ENCODE data around the gene RELT.

The RELT gene

DNA sequence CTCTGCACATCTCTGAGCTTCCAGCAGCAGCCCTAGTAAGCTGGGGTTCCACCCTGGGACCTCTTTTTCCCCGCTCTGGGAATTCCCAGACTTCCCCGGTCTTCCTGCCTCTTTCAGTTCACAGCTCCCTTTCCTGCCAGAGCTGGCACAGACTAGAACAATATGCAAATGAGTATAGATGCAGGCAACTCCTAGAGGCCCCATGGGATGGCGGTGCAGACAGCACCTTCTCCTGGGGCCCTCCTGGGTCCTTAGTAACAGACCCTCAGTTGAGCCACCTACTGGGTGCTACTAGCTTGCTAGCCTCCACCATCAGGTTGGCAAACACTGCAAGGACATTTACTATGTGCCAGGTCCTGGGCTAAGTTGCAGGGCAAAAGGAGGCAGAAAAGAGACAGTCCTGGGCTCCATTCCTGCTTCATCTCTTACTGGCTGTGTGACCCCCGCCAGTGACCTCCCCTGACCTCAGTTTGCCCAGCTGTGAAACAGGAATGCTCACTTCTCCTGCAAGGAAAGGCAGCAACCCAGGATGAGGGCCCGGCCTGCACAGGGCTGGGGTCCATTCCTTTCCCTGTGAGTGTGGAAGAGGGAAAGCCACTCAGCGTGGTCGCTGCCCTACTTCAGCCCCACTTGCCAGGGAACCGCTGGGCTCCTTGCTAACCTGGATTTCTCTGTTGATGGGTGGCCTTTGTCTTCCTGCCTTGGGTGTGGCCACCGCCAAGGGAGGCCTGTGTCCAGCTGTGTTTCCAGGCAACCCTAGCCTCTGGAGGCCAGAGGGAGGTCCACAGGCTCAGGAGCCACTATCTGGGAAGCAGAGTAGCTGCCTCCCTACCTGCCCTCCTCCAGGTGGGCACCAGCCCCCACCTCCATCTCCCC lies 7.3 kb downstream of the RELT start:
- no peaks in the 10 kb centered on the region for H3K27me3 ChIP-seq (replicated peaks; ENCODE audit: control insufficient read depth, insufficient read depth, low read length)
- TF ChIP-seq CTCF (IDR thresholded peaks at IDR 0.05; ENCODE audit: insufficient read depth, low read length, poor library complexity, severe bottlenecking): peak; percentile 32
- DNase-seq (ENCODE audit: extremely low read depth, insufficient read length): no peak
- H3K4me3 ChIP-seq (replicated peaks; ENCODE audit: low read depth, low read length): no peak overlapping the region; the same call in 1 of the 2 replicates
- H3K36me3 ChIP-seq (ENCODE audit: control insufficient read depth, insufficient read depth, low read length): peaks cover 5% of the 10 kb centered on the region

DNA sequence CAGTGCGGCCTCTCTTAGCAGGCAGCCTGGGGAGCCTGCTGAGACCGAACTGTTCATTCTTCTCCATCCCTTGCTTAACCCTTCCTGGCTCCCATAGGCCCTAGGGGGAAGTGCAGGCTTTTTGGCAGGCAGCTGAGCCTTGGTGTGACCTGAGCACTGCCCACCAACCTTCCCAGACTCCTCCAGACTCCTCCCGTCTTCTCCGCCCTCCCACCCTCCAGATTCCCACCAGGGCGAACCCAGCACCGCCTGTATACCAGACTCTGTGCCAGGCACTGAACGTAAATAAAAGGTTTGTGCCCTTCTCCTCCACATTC lies 7.9 kb downstream of the RELT start:
- DNase-seq (ENCODE audit: extremely low read depth, insufficient read length): no peak
- Histone ChIP-seq H3K4me3 (replicated peaks; ENCODE audit: low read depth, low read length) (no peak overlapping the region), H3K36me3 (ENCODE audit: control insufficient read depth, insufficient read depth, low read length) (peaks cover 5% of the 10 kb centered on the region), H3K27me3 (replicated peaks; ENCODE audit: control insufficient read depth, insufficient read depth, low read length) (no peaks in the 10 kb centered on the region)
- no peak for TF ChIP-seq CTCF (IDR thresholded peaks at IDR 0.05; ENCODE audit: insufficient read depth, low read length, poor library complexity, severe bottlenecking)

- no peak for DNase-seq (ENCODE audit: extremely low read depth, insufficient read length)
- Histone ChIP-seq H3K27me3 (replicated peaks; ENCODE audit: control insufficient read depth, insufficient read depth, low read length) (no peaks in the 10 kb centered on the region), H3K36me3 (ENCODE audit: control insufficient read depth, insufficient read depth, low read length) (peaks cover 4% of the 10 kb centered on the region), H3K4me3 (replicated peaks; ENCODE audit: low read depth, low read length) (no peak overlapping the region; the same call in 1 of the 2 replicates)
- no peak for TF ChIP-seq CTCF (IDR thresholded peaks at IDR 0.05; ENCODE audit: insufficient read depth, low read length, poor library complexity, severe bottlenecking)
Measured at GRCh38 chr11:73384531-73384871, 8.3 kb downstream of the RELT start.

- DNase-seq (ENCODE audit: extremely low read depth, insufficient read length): peak; percentile 84
- no peaks in the 10 kb centered on the region for H3K27me3 ChIP-seq (replicated peaks; ENCODE audit: control insufficient read depth, insufficient read depth, low read length)
- H3K36me3 ChIP-seq (ENCODE audit: control insufficient read depth, insufficient read depth, low read length): peaks cover 6% of the 10 kb centered on the region
- peak overlapping the region; percentile 15 for H3K4me3 ChIP-seq (replicated peaks; ENCODE audit: low read depth, low read length)
- no peak for TF ChIP-seq CTCF (IDR thresholded peaks at IDR 0.05; ENCODE audit: insufficient read depth, low read length, poor library complexity, severe bottlenecking)
Measured at GRCh38 chr11:73384872-73385689, 8.9 kb downstream of the RELT start.

DNA sequence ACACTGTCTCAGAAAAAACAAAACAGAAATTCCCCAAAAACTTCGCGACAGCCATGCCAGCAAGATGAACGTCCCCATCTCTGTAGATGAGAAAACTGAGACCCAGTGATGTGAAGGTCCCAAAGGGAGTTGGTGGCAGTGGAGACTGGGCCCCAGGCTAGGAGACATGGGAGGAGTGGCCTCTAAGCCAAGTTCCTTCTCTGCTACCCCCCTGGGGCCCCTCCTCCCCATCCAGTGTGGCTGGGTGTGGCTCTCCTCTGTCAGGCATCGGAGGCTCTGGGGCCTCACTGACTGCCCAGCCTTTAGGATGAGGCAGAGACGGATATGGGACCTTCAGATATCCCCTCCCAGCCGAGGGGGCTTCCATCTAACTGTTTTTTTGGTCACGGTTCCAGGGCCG lies 9.8 kb downstream of the RELT start:
- DNase-seq (ENCODE audit: extremely low read depth, insufficient read length): peak; percentile 50
- Histone ChIP-seq H3K27me3 (replicated peaks; ENCODE audit: control insufficient read depth, insufficient read depth, low read length) (no peaks in the 10 kb centered on the region), H3K36me3 (ENCODE audit: control insufficient read depth, insufficient read depth, low read length) (peaks cover 9% of the 10 kb centered on the region), H3K4me3 (replicated peaks; ENCODE audit: low read depth, low read length) (peak overlapping the region; percentile 29; the same call in 1 of the 2 replicates)
- TF ChIP-seq CTCF (IDR thresholded peaks at IDR 0.05; ENCODE audit: insufficient read depth, low read length, poor library complexity, severe bottlenecking): no peak

All from GM06990 (cell line).